Gastrocnemius medialis (tissue), 4 donors: ENCODE measurements around the gene MSTN. TPM values are rescaled to one million over a fixed set of nuclear protein-coding genes. Genes with fewer than 3 reads are reported as not detected.
A peak's percentile ranks its signal among the peaks of the same experiment; 100 is the strongest.
"Not testable (repeated sequence)": the region's sequence is repeated elsewhere in the genome, so short reads cannot be mapped to it uniquely, and the experiment has no call there.

Experiments
- ATAC-seq, 2 donors: fragments of 150-250 bp; one replicate each; pipeline ENCODE4 v1.9.1; 2016
- DNase-seq, 2 donors: peaks; one replicate each; pipeline ENCODE4 v3.0.0-alpha.2; 2019
- H3K27ac ChIP-seq, 4 donors: fragments of 200-600 bp; sonication (generic); 1 replicate in 1 of 4; 2 replicates in 3 of 4; pipeline ENCODE4 v1.5.1; 2016 to 2018; ENCODE audit warnings: mild to moderate bottlenecking in 2 of 4, moderate library complexity in 1 of 4
- H3K27me3 ChIP-seq, 3 donors: fragments of 200-600 bp; sonication (generic) in 2 of 3; 1 replicate in 1 of 3; 2 replicates in 2 of 3; pipeline versions ENCODE4 v1.5.1 to v1.6.0; 2016 to 2019; ENCODE audit warnings: mild to moderate bottlenecking in 1 of 3, moderate library complexity in 1 of 3
- H3K36me3 ChIP-seq, 2 donors: fragments of 200-600 bp; sonication (generic) in 1 of 2; one replicate each; pipeline ENCODE4 v1.5.1; 2017 to 2018
- H3K4me1 ChIP-seq, 2 donors: fragments of 200-600 bp; sonication (generic) in 1 of 2; one replicate each; pipeline ENCODE4 v1.5.1; 2016 to 2017; ENCODE audit warnings: mild to moderate bottlenecking in 2 of 2
- H3K4me3 ChIP-seq, 4 donors: fragments of 200-600 bp; sonication (generic) in 3 of 4; 1 replicate in 1 of 4; 2 replicates in 3 of 4; pipeline ENCODE4 v1.5.1; 2016 to 2019; ENCODE audit warnings: mild to moderate bottlenecking in 2 of 4
- H3K9me3 ChIP-seq, 3 donors: fragments of 200-600 bp; sonication (generic) in 2 of 3; 1 replicate in 1 of 3; 2 replicates in 2 of 3; pipeline ENCODE4 v1.5.1; 2016 to 2019
- CTCF ChIP-seq, 5 experiments: fragments of 450-650 bp in 3 of 5; fragments of 200-600 bp in 2 of 5; sonication (generic) in 2 of 5; IDR thresholded peaks in 4 of 5; conservative IDR thresholded peaks in 1 of 5; 1 replicate in 4 of 5; 2 replicates in 1 of 5; pipeline ENCODE4 v1.5.1; 2016 to 2019; ENCODE audit warnings: antibody characterized with exemption in 5 of 5, mild to moderate bottlenecking in 3 of 5, moderate library complexity in 3 of 5
- POLR2A ChIP-seq, 2 donors: fragments of 450-650 bp; IDR thresholded peaks; one replicate each; pipeline ENCODE4 v1.6.1; 2017; ENCODE audit warnings: antibody characterized with exemption in 2 of 2, mild to moderate bottlenecking in 2 of 2, moderate library complexity in 2 of 2
- in situ Hi-C, 4 donors: fragments of 200-750 bp; cut with MboI; loops; one replicate each; pipeline versions ENCODE4 v1.15.0 to v1.8.0; 2017; ENCODE audit warnings: low sequenced_read_pairs in 4 of 4
- intact Hi-C: fragments of 100-400 bp; cut with DNase I; formaldehyde crosslinking; loops from one replicate; pipeline ENCODE4 v1.15.1; 2023; ENCODE audit warnings: low total_unique reads
- total RNA-seq, 4 donors: library from RNA; depleted of rRNA; stranded (reverse); fragments of >200 nt; gene quantifications; one replicate each; pipeline versions ENCODE4 v1.1.0 to v1.2.3, GENCODE V29; 2016

The MSTN gene
- total RNA-seq, 4 donors from 2014 or later = 0.11 to 6.2 (median 1.2) TPM

GRCh38 chr2:190044866-190045265, 17.7 kb downstream of the MSTN start:
- DNase-seq = no peak
- Histone ChIP-seq H3K9me3 (no peaks in the 10 kb centered on the region), H3K27me3 (no peaks in the 10 kb centered on the region), H3K36me3 (no peaks in the 10 kb centered on the region), H3K27ac (no peak overlapping the region), H3K4me3 (no peak overlapping the region), H3K4me1 (no peaks in the 10 kb centered on the region)
- in situ Hi-C loops (no loop called here), intact Hi-C loops (no loop called here)
- no peak for TF ChIP-seq POLR2A (IDR thresholded peaks at IDR 0.05)
- TF ChIP-seq CTCF (IDR thresholded peaks at IDR 0.05 in 4 of 5, conservative IDR thresholded peaks at IDR 0.05 in 1 of 5) = no peak
- ATAC-seq = no peak

DNA sequence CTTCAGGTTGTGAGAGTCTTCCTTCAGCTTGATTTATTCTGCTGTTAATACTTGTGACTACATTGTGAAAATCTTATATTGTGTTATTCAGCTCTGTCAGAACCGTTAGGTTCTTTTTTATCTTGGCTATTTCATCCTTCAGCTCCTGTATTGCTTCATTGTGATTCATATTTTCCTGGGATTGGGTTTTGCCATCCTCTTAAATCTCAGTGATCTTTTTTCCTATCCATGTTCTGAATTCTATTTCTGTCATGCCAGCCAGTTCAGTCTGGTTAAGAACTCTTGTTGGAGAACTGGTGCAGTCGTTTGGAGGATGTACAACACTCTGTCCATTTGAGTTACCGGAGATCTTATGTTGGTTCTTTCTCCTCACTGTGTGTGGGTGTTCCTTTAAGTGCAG, 19.1 kb downstream of the MSTN start:
- no peak for TF ChIP-seq POLR2A (IDR thresholded peaks at IDR 0.05)
- no peak for TF ChIP-seq CTCF (IDR thresholded peaks at IDR 0.05 in 4 of 5, conservative IDR thresholded peaks at IDR 0.05 in 1 of 5)
- no peaks in the 10 kb centered on the region for H3K4me1 ChIP-seq
- no peak overlapping the region for H3K4me3 ChIP-seq
- no peak for DNase-seq
- no peaks in the 10 kb centered on the region for H3K27me3 ChIP-seq
- ATAC-seq = no peak
- no peaks in the 10 kb centered on the region for H3K36me3 ChIP-seq
- H3K27ac ChIP-seq = no peak overlapping the region
- intact Hi-C loops = no loop called here
- in situ Hi-C loops = no loop called here
- H3K9me3 ChIP-seq = no peaks in the 10 kb centered on the region

- DNase-seq (no peak), ATAC-seq (no peak)
- in situ Hi-C loops (no loop called here), intact Hi-C loops (no loop called here)
- Histone ChIP-seq H3K4me1 (peaks cover 3 to 6% of the 10 kb centered on the region in 2 donors), H3K27ac (no peak overlapping the region), H3K36me3 (no peaks in the 10 kb centered on the region), H3K27me3 (no peaks in the 10 kb centered on the region), H3K4me3 (no peak overlapping the region), H3K9me3 (no peaks in the 10 kb centered on the region)
- TF ChIP-seq POLR2A (IDR thresholded peaks at IDR 0.05) (no peak), CTCF (IDR thresholded peaks at IDR 0.05 in 4 of 5, conservative IDR thresholded peaks at IDR 0.05 in 1 of 5) (no peak)
Observed at GRCh38 chr2:190036071-190036470, 26.5 kb downstream of the MSTN start.

DNA sequence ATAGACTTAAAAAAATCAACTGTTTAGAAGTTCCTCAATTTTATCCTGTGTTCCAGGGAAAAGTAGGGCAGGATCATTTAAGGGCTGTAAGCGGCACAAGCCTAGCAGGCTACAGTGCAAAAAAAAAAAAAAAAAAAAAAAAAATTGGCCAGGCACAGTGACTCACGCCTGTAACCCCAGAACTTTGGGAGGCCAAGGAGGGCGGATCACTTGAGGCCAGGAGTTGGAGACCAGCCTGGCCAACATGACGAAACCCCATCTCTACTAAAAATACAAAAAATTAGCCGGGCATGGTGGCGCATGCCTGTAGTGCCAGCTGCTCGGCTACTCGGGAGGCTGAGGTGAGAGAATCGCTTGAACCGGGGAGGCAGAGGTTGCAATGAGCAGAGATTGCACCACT, 28.1 kb downstream of the MSTN start:
- intact Hi-C loops, in situ Hi-C loops, H3K27me3 ChIP-seq: not testable (repeated sequence)

DNA sequence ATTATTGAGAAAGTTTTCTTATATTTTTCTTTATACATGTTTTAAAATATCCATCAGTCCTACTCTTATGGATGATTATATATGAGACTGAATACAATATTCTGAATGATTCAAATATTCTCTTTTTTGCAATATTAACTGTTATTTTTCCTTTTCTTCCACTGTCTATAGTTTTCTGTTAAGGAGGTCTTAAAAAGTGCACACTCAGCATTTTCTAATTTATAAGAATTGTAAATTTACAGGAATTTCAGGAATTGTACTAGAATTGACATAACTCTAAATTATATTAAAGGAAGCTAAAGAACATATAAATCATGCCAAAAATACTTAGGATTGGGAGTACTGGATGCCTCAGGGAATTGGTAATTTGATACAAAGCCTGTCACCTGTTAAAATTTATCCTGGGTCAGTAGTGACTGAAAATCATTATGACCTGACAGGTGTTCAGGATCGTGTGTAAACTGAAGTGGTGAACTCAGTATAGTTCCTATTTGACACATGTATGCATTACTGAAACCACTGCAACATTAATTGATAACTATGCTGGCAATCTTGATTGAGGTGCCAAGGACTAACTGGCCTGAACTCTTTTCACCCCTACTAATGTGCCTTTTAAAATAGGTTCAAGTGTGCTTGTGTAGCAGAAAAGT, 30.4 kb downstream of the MSTN start:
- Histone ChIP-seq H3K4me1 (peaks cover 3 to 6% of the 10 kb centered on the region in 2 donors), H3K27ac (no peak overlapping the region), H3K27me3 (no peaks in the 10 kb centered on the region), H3K9me3 (no peaks in the 10 kb centered on the region), H3K4me3 (no peak overlapping the region), H3K36me3 (no peaks in the 10 kb centered on the region)
- intact Hi-C loops = no loop called here
- TF ChIP-seq POLR2A (IDR thresholded peaks at IDR 0.05) = no peak
- TF ChIP-seq CTCF (IDR thresholded peaks at IDR 0.05 in 4 of 5, conservative IDR thresholded peaks at IDR 0.05 in 1 of 5) = no peak
- no peak for ATAC-seq
- DNase-seq = no peak
- in situ Hi-C loops = no loop called here

More for the DNA sequence above, 28.1 kb downstream of the MSTN start:
- DNase-seq (peak; percentile 19 to 72), ATAC-seq (peak; percentile 56 to 70)
- H3K4me1 ChIP-seq, H3K9me3 ChIP-seq, H3K4me3 ChIP-seq, H3K36me3 ChIP-seq, H3K27ac ChIP-seq: not testable (repeated sequence)
